Activated B cell treated with CpG ODN at 0.5 μM for 24 hours (primary cell): ENCODE measurements around the gene TRIM36. TPM values are rescaled to one million over a fixed set of nuclear protein-coding genes. Genes with fewer than 3 reads are reported as not detected.

Experiments
- ATAC-seq: fragments of 200-7000 bp; cut with Tn5 transposase; one replicate; pipeline ENCODE4 v1.10.0; 2021; ENCODE audit warnings: low read depth, mild to moderate bottlenecking, moderate library complexity
- CTCF ChIA-PET: fragments of 350-600 bp; sonication (Branson Sonifier 250); formaldehyde crosslinking; loops from one replicate; lab custom pipeline; 2021; ENCODE audit warnings: antibody characterized with exemption; lab: Charles Lee
- POLR2A ChIA-PET: fragments of 350-600 bp; sonication (Branson Sonifier 250); formaldehyde crosslinking; loops from one replicate; lab custom pipeline; 2021; ENCODE audit warnings: antibody characterized with exemption; lab: Charles Lee
- DNase-seq: peaks from one replicate; pipeline ENCODE4 v3.0.0; 2022
- H3K27ac Mint-ChIP-seq: one replicate; pipeline ENCODE4 v1.8.0; 2020; ENCODE audit warnings: mixed read lengths
- H3K27me3 Mint-ChIP-seq: one replicate; pipeline ENCODE4 v1.8.0; 2021; ENCODE audit warnings: mixed read lengths
- H3K36me3 Mint-ChIP-seq: one replicate; pipeline ENCODE4 v1.8.0; 2021; ENCODE audit warnings: low read depth, mixed read lengths
- H3K4me1 Mint-ChIP-seq: one replicate; pipeline ENCODE4 v1.8.0; 2021; ENCODE audit warnings: mixed read lengths
- H3K4me3 Mint-ChIP-seq: one replicate; pipeline ENCODE4 v1.8.0; 2020; ENCODE audit warnings: mild to moderate bottlenecking, mixed read lengths
- H3K9me3 Mint-ChIP-seq: one replicate; pipeline ENCODE4 v1.8.0; 2020; ENCODE audit warnings: mixed read lengths
- intact Hi-C: fragments of 100-400 bp; cut with micrococcal nuclease; formaldehyde crosslinking; loops from one replicate; pipeline ENCODE4 v1.15.1; 2024
- total RNA-seq: library from RNA; stranded (reverse); gene quantifications from 2 replicates; pipeline ENCODE4 v1.2.3, GENCODE V29; 2022
- TF ChIP-seq, protein P1 (sequence below): fragments of 200-600 bp; IDR thresholded peaks from one replicate; pipeline ENCODE4 v1.8.0; 2022; ENCODE audit warnings: antibody characterized with exemption, mild to moderate bottlenecking

Gene TRIM36
- total RNA-seq, 1 donor from 2014 or later, result 8.9 TPM

DNA sequence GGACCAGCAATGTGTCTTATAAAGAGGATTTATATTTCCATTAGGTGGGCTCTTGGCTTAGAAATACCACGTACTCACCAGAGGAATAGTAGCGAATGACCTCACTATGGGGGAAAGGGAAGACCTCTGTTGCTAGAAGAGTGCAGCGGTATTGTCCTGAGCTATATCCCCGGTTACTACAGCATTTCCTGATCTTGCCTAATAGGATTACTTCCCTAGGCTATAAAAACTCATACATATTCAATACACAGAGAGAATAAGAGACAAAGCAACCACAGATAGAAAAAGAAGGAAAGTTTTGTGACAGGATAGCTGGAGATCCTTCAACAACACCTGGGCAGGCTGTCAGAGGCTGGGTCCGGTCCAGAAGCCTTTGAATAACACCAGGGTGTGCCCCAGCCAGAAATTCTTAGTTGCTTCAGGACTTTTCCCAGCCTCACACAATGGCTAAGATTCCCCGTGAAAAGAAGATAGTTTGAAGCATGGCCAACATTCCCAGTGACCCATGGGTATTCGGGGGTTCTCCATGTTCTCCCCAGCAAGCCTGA is 85.4 kb downstream of the TRIM36 start:
- ATAC-seq (no peak), DNase-seq (no peak)
- no peak overlapping the region for H3K4me3 Mint-ChIP-seq
- POLR2A ChIA-PET, result no interaction called here
- intact Hi-C loops, result no loop called here
- CTCF ChIA-PET, result interaction anchor here (1.5 kb wide), 1 partner anchor 14 kb away, joined by 3 read pairs; no protein-coding TSS in a partner anchor
- H3K4me1 Mint-ChIP-seq, result no peaks in the 10 kb centered on the region
- no peaks in the 10 kb centered on the region for H3K9me3 Mint-ChIP-seq
- no peaks in the 10 kb centered on the region for H3K36me3 Mint-ChIP-seq
- TF ChIP-seq, protein P1, sequence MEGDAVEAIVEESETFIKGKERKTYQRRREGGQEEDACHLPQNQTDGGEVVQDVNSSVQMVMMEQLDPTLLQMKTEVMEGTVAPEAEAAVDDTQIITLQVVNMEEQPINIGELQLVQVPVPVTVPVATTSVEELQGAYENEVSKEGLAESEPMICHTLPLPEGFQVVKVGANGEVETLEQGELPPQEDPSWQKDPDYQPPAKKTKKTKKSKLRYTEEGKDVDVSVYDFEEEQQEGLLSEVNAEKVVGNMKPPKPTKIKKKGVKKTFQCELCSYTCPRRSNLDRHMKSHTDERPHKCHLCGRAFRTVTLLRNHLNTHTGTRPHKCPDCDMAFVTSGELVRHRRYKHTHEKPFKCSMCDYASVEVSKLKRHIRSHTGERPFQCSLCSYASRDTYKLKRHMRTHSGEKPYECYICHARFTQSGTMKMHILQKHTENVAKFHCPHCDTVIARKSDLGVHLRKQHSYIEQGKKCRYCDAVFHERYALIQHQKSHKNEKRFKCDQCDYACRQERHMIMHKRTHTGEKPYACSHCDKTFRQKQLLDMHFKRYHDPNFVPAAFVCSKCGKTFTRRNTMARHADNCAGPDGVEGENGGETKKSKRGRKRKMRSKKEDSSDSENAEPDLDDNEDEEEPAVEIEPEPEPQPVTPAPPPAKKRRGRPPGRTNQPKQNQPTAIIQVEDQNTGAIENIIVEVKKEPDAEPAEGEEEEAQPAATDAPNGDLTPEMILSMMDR, result no peak
- H3K27me3 Mint-ChIP-seq, result peaks cover 32% of the 10 kb centered on the region
- H3K27ac Mint-ChIP-seq, result no peak overlapping the region

DNA sequence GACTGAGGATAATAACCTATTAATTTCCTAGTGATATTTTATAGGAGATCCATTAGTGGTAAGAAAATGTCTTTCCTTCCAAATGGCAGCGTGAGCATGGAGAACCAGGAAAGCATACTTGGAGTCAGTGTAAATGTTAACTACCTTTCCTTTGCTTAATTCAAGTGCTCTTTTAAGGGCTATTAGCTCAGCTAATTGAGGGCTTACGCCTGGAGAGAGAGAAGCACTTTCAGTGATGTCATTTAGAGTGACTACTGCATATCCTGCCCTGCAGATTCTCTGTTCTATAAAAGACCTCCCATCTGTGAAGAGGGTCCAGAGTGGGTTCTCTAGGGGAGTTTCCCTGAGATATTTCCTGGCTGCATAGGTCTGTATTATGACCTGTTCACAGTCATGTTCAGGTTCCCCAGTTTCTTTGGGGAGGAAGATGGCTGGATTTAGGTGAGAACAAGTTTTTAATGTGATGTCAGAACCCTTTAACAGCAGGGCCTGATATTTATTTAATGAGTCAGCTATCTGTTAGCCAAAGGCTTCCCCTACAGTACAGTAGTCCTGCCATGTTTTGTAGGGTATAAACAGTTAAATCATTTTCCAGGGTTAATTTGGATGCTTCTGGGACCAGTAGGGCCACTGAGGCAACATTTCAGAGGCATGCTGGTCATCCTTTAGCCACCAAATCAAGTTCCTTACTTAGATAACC is 89.6 kb downstream of the TRIM36 start:
- no peak overlapping the region for H3K27ac Mint-ChIP-seq
- DNase-seq (no peak), ATAC-seq (no peak)
- no peak overlapping the region for H3K4me3 Mint-ChIP-seq
- intact Hi-C loops, result no loop called here
- TF ChIP-seq, protein P1, result no peak
- H3K4me1 Mint-ChIP-seq, result no peaks in the 10 kb centered on the region
- ChIA-PET CTCF (interaction anchor here (2.4 kb wide), 1 partner anchor 18 kb away, joined by 8 read pairs; no protein-coding TSS in a partner anchor), POLR2A (no interaction called here)
- peaks cover 14% of the 10 kb centered on the region for H3K27me3 Mint-ChIP-seq
- no peaks in the 10 kb centered on the region for H3K36me3 Mint-ChIP-seq
- peaks cover 3% of the 10 kb centered on the region for H3K9me3 Mint-ChIP-seq

Other genes starting within 250 kb of the TRIM36 start
- 52.1 and 52.9 TPM in 2 replicates for gene PGGT1B, start 93.0 kb upstream of the TRIM36 start, total RNA-seq
- 5.2 and 5.3 TPM in 2 replicates for gene CCDC112, start 126.7 kb upstream of the TRIM36 start, total RNA-seq